SK-N-SH treated with all-trans-retinoic acid at 6 μM for 48 hours (cell line): ENCODE measurements around the gene GALNT6.

Experiments used
- CSDC2 ChIP-seq: fragments of 250-450 bp; sonication (Bioruptor Pico); IDR thresholded peaks from 2 replicates; pipeline ENCODE4 v1.5.0; 2020; ENCODE audit warnings: mild to moderate bottlenecking, moderate library complexity
- POU6F1 ChIP-seq: fragments of 250-450 bp; sonication (Bioruptor Pico); IDR thresholded peaks from 2 replicates; pipeline ENCODE4 v1.8.0; 2021; ENCODE audit warnings: low read depth, mild to moderate bottlenecking, moderate library complexity, borderline replicate concordance
- TOX ChIP-seq: fragments of 250-450 bp; sonication (Bioruptor Pico); IDR thresholded peaks from 2 replicates; pipeline ENCODE4 v1.8.0; 2021; ENCODE audit warnings: mild to moderate bottlenecking, moderate library complexity, borderline replicate concordance
- ZFP3 ChIP-seq: fragments of 250-450 bp; sonication (Bioruptor Pico); IDR thresholded peaks from 2 replicates; pipeline ENCODE4 v1.5.0; 2020; ENCODE audit warnings: mild to moderate bottlenecking, moderate library complexity
- ZFP30 ChIP-seq: fragments of 450-650 bp; formaldehyde crosslinking; IDR thresholded peaks from 2 replicates; pipeline ENCODE4 v1.5.0; 2022; ENCODE audit warnings: mild to moderate bottlenecking, moderate library complexity
- ZNF565 ChIP-seq: fragments of 450-650 bp; formaldehyde crosslinking; conservative IDR thresholded peaks from 2 replicates; pipeline ENCODE4 v1.5.0; 2020; ENCODE audit warnings: low read depth, mild to moderate bottlenecking, moderate library complexity
- ZNF70 ChIP-seq: fragments of 450-650 bp; formaldehyde crosslinking; IDR thresholded peaks from 2 replicates; pipeline ENCODE4 v1.5.0; 2020; ENCODE audit warnings: mild to moderate bottlenecking, moderate library complexity
- TF ChIP-seq, protein P1 (sequence below): fragments of 250-450 bp; sonication (Bioruptor Pico); IDR thresholded peaks from 2 replicates; pipeline ENCODE4 v1.8.0; 2020; ENCODE audit warnings: mild to moderate bottlenecking, moderate library complexity, borderline replicate concordance
- TF ChIP-seq, protein P2 (sequence below): fragments of 250-450 bp; sonication (Bioruptor Pico); IDR thresholded peaks from 2 replicates; pipeline ENCODE4 v1.5.1; 2020; ENCODE audit warnings: low read depth, mild to moderate bottlenecking, moderate library complexity

DNA sequence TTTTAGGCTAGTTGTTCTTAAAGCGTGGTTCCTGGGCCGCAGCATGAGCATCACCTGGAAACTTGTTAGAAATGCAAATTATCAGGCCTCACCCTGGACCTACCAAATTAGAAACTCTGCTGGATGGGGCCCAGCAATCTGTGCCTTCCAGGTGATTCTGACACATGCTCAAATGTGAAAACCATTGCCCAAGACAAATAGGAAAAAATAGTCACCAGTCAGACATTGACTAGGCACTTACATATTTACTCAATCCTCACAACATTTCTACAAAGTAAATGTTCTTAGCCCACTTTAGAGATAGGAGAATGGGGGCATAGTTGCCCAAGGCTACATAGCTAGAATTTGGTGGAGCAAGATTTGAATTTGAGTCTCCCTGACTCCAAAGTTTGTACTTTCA is 48.0 kb downstream of the GALNT6 start:
- TF ChIP-seq ZNF565 (CRISPR knock-in tag) = no peak
- no peak for TF ChIP-seq POU6F1 (CRISPR knock-in tag)
- no peak for TF ChIP-seq TOX (CRISPR knock-in tag)
- TF ChIP-seq, protein P1, sequence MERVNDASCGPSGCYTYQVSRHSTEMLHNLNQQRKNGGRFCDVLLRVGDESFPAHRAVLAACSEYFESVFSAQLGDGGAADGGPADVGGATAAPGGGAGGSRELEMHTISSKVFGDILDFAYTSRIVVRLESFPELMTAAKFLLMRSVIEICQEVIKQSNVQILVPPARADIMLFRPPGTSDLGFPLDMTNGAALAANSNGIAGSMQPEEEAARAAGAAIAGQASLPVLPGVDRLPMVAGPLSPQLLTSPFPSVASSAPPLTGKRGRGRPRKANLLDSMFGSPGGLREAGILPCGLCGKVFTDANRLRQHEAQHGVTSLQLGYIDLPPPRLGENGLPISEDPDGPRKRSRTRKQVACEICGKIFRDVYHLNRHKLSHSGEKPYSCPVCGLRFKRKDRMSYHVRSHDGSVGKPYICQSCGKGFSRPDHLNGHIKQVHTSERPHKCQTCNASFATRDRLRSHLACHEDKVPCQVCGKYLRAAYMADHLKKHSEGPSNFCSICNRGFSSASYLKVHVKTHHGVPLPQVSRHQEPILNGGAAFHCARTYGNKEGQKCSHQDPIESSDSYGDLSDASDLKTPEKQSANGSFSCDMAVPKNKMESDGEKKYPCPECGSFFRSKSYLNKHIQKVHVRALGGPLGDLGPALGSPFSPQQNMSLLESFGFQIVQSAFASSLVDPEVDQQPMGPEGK (CRISPR knock-in tag) = no peak
- no peak for TF ChIP-seq ZNF70 (CRISPR knock-in tag)
- no peak for TF ChIP-seq CSDC2 (CRISPR knock-in tag)
- TF ChIP-seq ZFP30 (CRISPR knock-in tag) = no peak
- TF ChIP-seq ZFP3 = no peak
- TF ChIP-seq, protein P2, sequence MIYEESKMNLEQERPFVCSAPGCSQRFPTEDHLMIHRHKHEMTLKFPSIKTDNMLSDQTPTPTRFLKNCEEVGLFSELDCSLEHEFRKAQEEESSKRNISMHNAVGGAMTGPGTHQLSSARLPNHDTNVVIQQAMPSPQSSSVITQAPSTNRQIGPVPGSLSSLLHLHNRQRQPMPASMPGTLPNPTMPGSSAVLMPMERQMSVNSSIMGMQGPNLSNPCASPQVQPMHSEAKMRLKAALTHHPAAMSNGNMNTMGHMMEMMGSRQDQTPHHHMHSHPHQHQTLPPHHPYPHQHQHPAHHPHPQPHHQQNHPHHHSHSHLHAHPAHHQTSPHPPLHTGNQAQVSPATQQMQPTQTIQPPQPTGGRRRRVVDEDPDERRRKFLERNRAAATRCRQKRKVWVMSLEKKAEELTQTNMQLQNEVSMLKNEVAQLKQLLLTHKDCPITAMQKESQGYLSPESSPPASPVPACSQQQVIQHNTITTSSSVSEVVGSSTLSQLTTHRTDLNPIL (CRISPR knock-in tag) = no peak
